ENCODE measurements around the gene MAGI3.
"Not testable (repeated sequence)": the region's sequence is repeated elsewhere in the genome, so short reads cannot be mapped to it uniquely, and the experiment has no call there.

Gene MAGI3

GRCh38 chr1:113519556-113519955 is 129.2 kb downstream of the MAGI3 start:
- no peak for DNase-seq

GRCh38 chr1:113530021-113530420 is 139.7 kb downstream of the MAGI3 start:
- no peak for DNase-seq

- no peak for DNase-seq
Measured at GRCh38 chr1:113531321-113531720, 141.0 kb downstream of the MAGI3 start.

GRCh38 chr1:113533061-113533460 is 142.7 kb downstream of the MAGI3 start:
- no peak for DNase-seq

- no peak for DNase-seq
Measured at GRCh38 chr1:113534130-113534817, 144.0 kb downstream of the MAGI3 start.

GRCh38 chr1:113534875-113535274 is 144.6 kb downstream of the MAGI3 start:
- no peak for DNase-seq

GRCh38 chr1:113536182-113536780 is 146.0 kb downstream of the MAGI3 start:
- no peak for DNase-seq

- DNase-seq: no peak
Measured at GRCh38 chr1:113538225-113538624, 147.9 kb downstream of the MAGI3 start.

GRCh38 chr1:113540335-113540734 is 150.0 kb downstream of the MAGI3 start:
- no peak for DNase-seq

- DNase-seq: no peak
Measured at GRCh38 chr1:113541106-113541505, 150.8 kb downstream of the MAGI3 start.

- DNase-seq: no peak
Measured at GRCh38 chr1:113542221-113542701, 151.9 kb downstream of the MAGI3 start.

- no peak for DNase-seq
Measured at GRCh38 chr1:113543110-113543509, 152.8 kb downstream of the MAGI3 start.

- DNase-seq: no peak
Measured at GRCh38 chr1:113545210-113545609, 154.9 kb downstream of the MAGI3 start.

- DNase-seq: no peak
Measured at GRCh38 chr1:113545626-113546025, 155.3 kb downstream of the MAGI3 start.

- DNase-seq: no peak
Measured at GRCh38 chr1:113551728-113552127, 161.4 kb downstream of the MAGI3 start.

- DNase-seq: no peak
Measured at GRCh38 chr1:113552244-113552643, 161.9 kb downstream of the MAGI3 start.

- DNase-seq: no peak
Measured at GRCh38 chr1:113557187-113557586, 166.9 kb downstream of the MAGI3 start.

- DNase-seq: no peak
Measured at GRCh38 chr1:113565621-113566020, 175.3 kb downstream of the MAGI3 start.

GRCh38 chr1:113567427-113567826 is 177.1 kb downstream of the MAGI3 start:
- DNase-seq: no peak

GRCh38 chr1:113575744-113576260 is 185.5 kb downstream of the MAGI3 start:
- not testable (repeated sequence) for DNase-seq

GRCh38 chr1:113576271-113576670 is 186.0 kb downstream of the MAGI3 start:
- DNase-seq: no peak

GRCh38 chr1:113579256-113580018 is 189.1 kb downstream of the MAGI3 start:
- DNase-seq: no peak

GRCh38 chr1:113581323-113581722 is 191.0 kb downstream of the MAGI3 start:
- no peak for DNase-seq

GRCh38 chr1:113582084-113582483 is 191.8 kb downstream of the MAGI3 start:
- no peak for DNase-seq

All from stimulated activated CD4-positive, alpha-beta T cell treated with anti-CD3 and anti-CD28 coated beads, Interleukin-2, amount 100 ng/mL, for 48 hours (primary cell).